OCI-LY7 (cell line): ENCODE results near the gene ADAMTS17. TPM values are rescaled to one million over a fixed set of nuclear protein-coding genes. Genes with fewer than 3 reads are reported as not detected.

Experiments
- BruUV-seq: library from RNA; stranded (reverse); fragments of 400-500 nt; replicated peaks from 2 replicates; lab custom pipeline; 2021; lab: Mats Ljungman, UMichigan
- CTCF ChIA-PET: fragments of 300-600 bp; sonication (Branson Sonifier 250); formaldehyde crosslinking; loops from one replicate; lab custom pipeline; 2022; ENCODE audit warnings: antibody characterized with exemption; ENCODE audit not compliant: unreplicated experiment; lab: Charles Lee
- POLR2A ChIA-PET: fragments of 300-600 bp; sonication (Branson Sonifier 250); formaldehyde crosslinking; loops from one replicate; lab custom pipeline; 2022; ENCODE audit warnings: antibody characterized with exemption; lab: Charles Lee
- DNase-seq: peaks from one replicate; pipeline ENCODE4 v3.0.0-alpha.2; 2015; ENCODE audit warnings: low spot score
- H2AFZ ChIP-seq: fragments of 200-600 bp; sonication (generic), shearing (Covaris generic); 2 replicates; pipeline ENCODE4 v1.6.1; 2014; ENCODE audit warnings: mild to moderate bottlenecking, antibody characterized with exemption, low read length, moderate library complexity
- H3K27ac ChIP-seq: fragments of 200-600 bp; sonication (generic); 2 replicates; pipeline ENCODE4 v1.5.1; 2014; ENCODE audit warnings: mixed run types, low read depth, mild to moderate bottlenecking, moderate library complexity, low read length, inconsistent platforms; ENCODE audit not compliant: poor library complexity, severe bottlenecking
- H3K36me3 ChIP-seq: fragments of 200-600 bp; sonication (generic); 2 replicates; pipeline ENCODE4 v1.6.1; 2014; ENCODE audit warnings: mild to moderate bottlenecking, antibody characterized with exemption, low read length, moderate library complexity, mixed read lengths; ENCODE audit not compliant: insufficient read depth
- H3K4me1 ChIP-seq: fragments of 200-600 bp; sonication (generic); 2 replicates; pipeline ENCODE4 v1.5.1; 2014; ENCODE audit warnings: mild to moderate bottlenecking, low read length; ENCODE audit not compliant: insufficient read depth, poor library complexity, severe bottlenecking
- H3K4me2 ChIP-seq: fragments of 200-600 bp; sonication (generic); 2 replicates; pipeline ENCODE4 v1.6.1; 2014; ENCODE audit warnings: mild to moderate bottlenecking, low read length
- H3K4me3 ChIP-seq: fragments of 200-600 bp; sonication (generic); 2 replicates; pipeline ENCODE4 v1.5.1; 2014; ENCODE audit warnings: mild to moderate bottlenecking, low read depth, low read length; ENCODE audit not compliant: poor library complexity, severe bottlenecking
- H3K79me2 ChIP-seq: fragments of 200-600 bp; sonication (generic); 2 replicates; pipeline ENCODE4 v1.6.1; 2016; ENCODE audit warnings: low read depth, mild to moderate bottlenecking, low read length, moderate library complexity, mixed read lengths; ENCODE audit not compliant: insufficient read depth
- H3K9me2 ChIP-seq: fragments of 200-600 bp; sonication (generic); 2 replicates; pipeline ENCODE4 v1.6.1; 2016; ENCODE audit warnings: mild to moderate bottlenecking, low read length, mixed read lengths; ENCODE audit not compliant: insufficient read depth
- H3K9me3 ChIP-seq: fragments of 200-600 bp; sonication (generic); 2 replicates; pipeline ENCODE4 v1.6.1; 2014; ENCODE audit warnings: mild to moderate bottlenecking, mixed run types, low read length, mixed read lengths
- H4K20me1 ChIP-seq: fragments of 200-600 bp; sonication (generic); 2 replicates; pipeline ENCODE4 v1.6.1; 2014; ENCODE audit warnings: mild to moderate bottlenecking, antibody characterized with exemption, low read length, moderate library complexity, mixed read lengths; ENCODE audit not compliant: insufficient read depth
- EZH2phosphoT487 ChIP-seq: fragments of 200-600 bp; sonication (generic); IDR thresholded peaks from 2 replicates; pipeline ENCODE4 v1.6.1; 2018; ENCODE audit warnings: low read depth, borderline replicate concordance, mild to moderate bottlenecking, mixed run types, antibody characterized with exemption, low read length, moderate library complexity, mixed read lengths
- intact Hi-C: fragments of 100-400 bp; cut with micrococcal nuclease; formaldehyde crosslinking; loops from one replicate; pipeline ENCODE4 v1.10.0; 2022; ENCODE audit not compliant: unreplicated experiment
- total RNA-seq, 2 experiments: library from RNA; depleted of rRNA in 1 of 2; stranded (reverse); fragments of >200 nt in 1 of 2; shearing (Covaris generic) in 1 of 2; gene quantifications; 2 replicates each; pipeline ENCODE4 v1.2.3, GENCODE V29; 2014 to 2022
- TF ChIP-seq, protein P1 (sequence below): fragments of 200-600 bp; sonication (generic); conservative IDR thresholded peaks from 2 replicates; pipeline ENCODE4 v1.5.1; 2014; ENCODE audit warnings: mild to moderate bottlenecking, antibody characterized with exemption, low read length, moderate library complexity, mixed read lengths

Gene ADAMTS17
- total RNA-seq, 2 experiments from 2014 or later, result not detected

DNA sequence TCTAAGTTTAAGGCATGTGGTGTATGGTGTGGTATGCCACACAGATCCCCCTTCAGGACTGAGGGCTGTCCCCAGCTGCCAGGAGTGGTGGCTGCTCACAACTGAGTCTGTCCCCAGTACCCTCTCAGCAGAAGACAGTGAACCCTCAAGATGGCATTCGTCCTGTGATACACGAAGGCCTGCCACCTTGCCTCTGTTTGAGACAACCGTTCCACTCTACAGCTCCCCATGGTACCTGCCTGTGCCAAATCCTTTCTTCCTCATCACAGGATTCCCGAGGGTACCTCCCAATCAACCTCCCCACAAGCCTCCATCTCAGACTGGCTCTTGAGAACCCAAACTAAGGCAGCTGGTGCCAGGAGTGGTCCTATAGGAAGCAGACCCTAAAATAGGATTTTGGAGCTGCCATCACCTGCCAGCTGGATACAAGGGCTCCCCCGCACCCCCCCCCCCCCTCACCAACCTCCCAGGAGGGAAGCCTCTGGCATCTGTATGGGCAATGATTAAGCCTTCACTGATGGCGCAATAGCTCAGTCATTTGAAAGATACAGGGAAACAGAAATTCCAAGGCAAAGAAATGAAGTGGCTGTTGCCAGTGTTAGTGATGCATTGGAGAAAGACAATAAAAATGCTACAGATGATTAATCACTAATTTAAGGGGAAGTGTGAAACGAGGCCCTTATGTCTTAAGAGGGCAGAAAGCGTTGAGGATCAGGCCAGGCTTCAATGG lies 378.5 kb downstream of the ADAMTS17 start:
- POLR2A ChIA-PET, result no interaction called here

GRCh38 chr15:99962006-99962561 lies 379.7 kb downstream of the ADAMTS17 start:
- Histone ChIP-seq H2AFZ (no peak overlapping the region), H3K79me2 (no peaks in the 10 kb centered on the region), H3K9me3 (no peaks in the 10 kb centered on the region), H3K27ac (no peak overlapping the region), H3K9me2 (no peaks in the 10 kb centered on the region), H3K4me3 (no peak overlapping the region), H3K4me1 (no peaks in the 10 kb centered on the region), H4K20me1 (no peaks in the 10 kb centered on the region), H3K4me2 (no peak overlapping the region), H3K36me3 (no peaks in the 10 kb centered on the region)
- TF ChIP-seq, protein P1, sequence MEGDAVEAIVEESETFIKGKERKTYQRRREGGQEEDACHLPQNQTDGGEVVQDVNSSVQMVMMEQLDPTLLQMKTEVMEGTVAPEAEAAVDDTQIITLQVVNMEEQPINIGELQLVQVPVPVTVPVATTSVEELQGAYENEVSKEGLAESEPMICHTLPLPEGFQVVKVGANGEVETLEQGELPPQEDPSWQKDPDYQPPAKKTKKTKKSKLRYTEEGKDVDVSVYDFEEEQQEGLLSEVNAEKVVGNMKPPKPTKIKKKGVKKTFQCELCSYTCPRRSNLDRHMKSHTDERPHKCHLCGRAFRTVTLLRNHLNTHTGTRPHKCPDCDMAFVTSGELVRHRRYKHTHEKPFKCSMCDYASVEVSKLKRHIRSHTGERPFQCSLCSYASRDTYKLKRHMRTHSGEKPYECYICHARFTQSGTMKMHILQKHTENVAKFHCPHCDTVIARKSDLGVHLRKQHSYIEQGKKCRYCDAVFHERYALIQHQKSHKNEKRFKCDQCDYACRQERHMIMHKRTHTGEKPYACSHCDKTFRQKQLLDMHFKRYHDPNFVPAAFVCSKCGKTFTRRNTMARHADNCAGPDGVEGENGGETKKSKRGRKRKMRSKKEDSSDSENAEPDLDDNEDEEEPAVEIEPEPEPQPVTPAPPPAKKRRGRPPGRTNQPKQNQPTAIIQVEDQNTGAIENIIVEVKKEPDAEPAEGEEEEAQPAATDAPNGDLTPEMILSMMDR, result no peak
- TF ChIP-seq EZH2phosphoT487, result no peak
- POLR2A ChIA-PET, result no interaction called here
- intact Hi-C loops, result no loop called here
- CTCF ChIA-PET, result no interaction called here
- no peak for DNase-seq
- BruUV-seq, result no TSS peak

More for the DNA sequence above, 378.5 kb downstream of the ADAMTS17 start:
- Histone ChIP-seq H3K9me2 (no peaks in the 10 kb centered on the region), H3K27ac (no peak overlapping the region), H3K4me3 (no peak overlapping the region), H2AFZ (no peak overlapping the region), H3K9me3 (no peaks in the 10 kb centered on the region), H3K4me1 (no peaks in the 10 kb centered on the region), H3K36me3 (no peaks in the 10 kb centered on the region), H4K20me1 (no peaks in the 10 kb centered on the region), H3K4me2 (no peak overlapping the region), H3K79me2 (no peaks in the 10 kb centered on the region)
- CTCF ChIA-PET, result no interaction called here
- TF ChIP-seq, protein P1, result no peak
- TF ChIP-seq EZH2phosphoT487, result no peak
- no TSS peak for BruUV-seq
- intact Hi-C loops, result no loop called here
- no peak for DNase-seq

- H4K20me1 ChIP-seq, result no peaks in the 10 kb centered on the region
- TF ChIP-seq, protein P1, result 0 out of 2 replicates have a peak, but pooled peaks have one; percentile 30
- no peak for TF ChIP-seq EZH2phosphoT487
- intact Hi-C loops, result no loop called here
- H3K4me3 ChIP-seq, result no peak overlapping the region
- no peak for DNase-seq
- ChIA-PET CTCF (interaction anchor here (0.6 kb wide), 1 partner anchor 43 kb away, joined by 3 read pairs; no protein-coding TSS in a partner anchor), POLR2A (interaction anchor here (0.7 kb wide), 1 partner anchor 1055 kb away, joined by 3 read pairs; no protein-coding TSS in a partner anchor)
- H3K4me1 ChIP-seq, result no peaks in the 10 kb centered on the region
- H2AFZ ChIP-seq, result no peak overlapping the region
- H3K79me2 ChIP-seq, result no peaks in the 10 kb centered on the region
- no peaks in the 10 kb centered on the region for H3K9me2 ChIP-seq
- H3K4me2 ChIP-seq, result no peak overlapping the region
- no TSS peak for BruUV-seq
- H3K36me3 ChIP-seq, result no peaks in the 10 kb centered on the region
- H3K27ac ChIP-seq, result no peak overlapping the region
- no peaks in the 10 kb centered on the region for H3K9me3 ChIP-seq
Observed at GRCh38 chr15:99961011-99961441, 380.7 kb downstream of the ADAMTS17 start.
